Lower leg skin (tissue), 3 donors: ENCODE results near the gene PSMB10.

Experiments
- POLR2A ChIP-seq, 2 donors: fragments of 450-650 bp; IDR thresholded peaks; one replicate each; pipeline ENCODE4 v1.6.1; 2016 to 2017; ENCODE audit warnings: antibody characterized with exemption in 2 of 2, mild to moderate bottlenecking in 1 of 2, moderate library complexity in 1 of 2
- TF ChIP-seq, protein P1 (sequence below), 3 donors: fragments of 450-650 bp; IDR thresholded peaks; one replicate each; pipeline ENCODE4 v1.5.1; 2016; ENCODE audit warnings: antibody characterized with exemption in 3 of 3, mild to moderate bottlenecking in 3 of 3, moderate library complexity in 2 of 3

DNA sequence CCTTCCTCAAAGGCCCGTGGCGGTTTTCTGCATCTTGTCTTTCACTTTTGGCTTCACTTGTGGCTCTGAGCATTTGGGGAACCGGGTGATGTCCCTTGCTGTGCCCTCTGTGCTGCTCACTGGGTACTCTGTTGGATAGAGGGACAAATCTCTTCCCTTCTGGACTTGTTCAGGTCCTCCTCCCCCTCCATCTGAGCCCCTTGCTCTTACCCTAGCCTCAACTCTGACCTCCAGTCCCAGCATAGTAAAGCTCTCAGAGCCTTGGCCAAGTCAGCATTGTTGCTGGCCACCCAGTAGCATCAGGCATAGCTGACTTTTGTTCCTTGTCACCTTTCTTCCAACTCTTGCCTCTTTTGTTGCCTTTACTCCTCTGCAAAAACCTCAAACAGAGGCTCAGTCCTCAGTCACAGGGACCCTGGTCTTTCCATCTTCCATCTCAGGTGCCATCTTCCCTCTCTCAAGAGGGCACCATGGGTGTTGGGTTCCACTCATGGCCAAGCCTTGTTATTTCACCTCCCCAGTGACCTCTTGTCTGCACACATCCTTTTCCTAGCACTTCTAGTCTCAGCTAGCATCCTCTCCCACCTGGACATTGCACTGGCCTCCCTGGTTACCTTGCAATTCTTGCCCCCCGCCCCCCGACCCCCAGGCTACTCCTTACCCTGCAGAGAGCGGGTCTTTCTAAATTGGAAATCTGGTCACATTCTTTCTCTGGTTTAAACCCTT is 393 bp upstream of the PSMB10 start:
- TF ChIP-seq, protein P1, sequence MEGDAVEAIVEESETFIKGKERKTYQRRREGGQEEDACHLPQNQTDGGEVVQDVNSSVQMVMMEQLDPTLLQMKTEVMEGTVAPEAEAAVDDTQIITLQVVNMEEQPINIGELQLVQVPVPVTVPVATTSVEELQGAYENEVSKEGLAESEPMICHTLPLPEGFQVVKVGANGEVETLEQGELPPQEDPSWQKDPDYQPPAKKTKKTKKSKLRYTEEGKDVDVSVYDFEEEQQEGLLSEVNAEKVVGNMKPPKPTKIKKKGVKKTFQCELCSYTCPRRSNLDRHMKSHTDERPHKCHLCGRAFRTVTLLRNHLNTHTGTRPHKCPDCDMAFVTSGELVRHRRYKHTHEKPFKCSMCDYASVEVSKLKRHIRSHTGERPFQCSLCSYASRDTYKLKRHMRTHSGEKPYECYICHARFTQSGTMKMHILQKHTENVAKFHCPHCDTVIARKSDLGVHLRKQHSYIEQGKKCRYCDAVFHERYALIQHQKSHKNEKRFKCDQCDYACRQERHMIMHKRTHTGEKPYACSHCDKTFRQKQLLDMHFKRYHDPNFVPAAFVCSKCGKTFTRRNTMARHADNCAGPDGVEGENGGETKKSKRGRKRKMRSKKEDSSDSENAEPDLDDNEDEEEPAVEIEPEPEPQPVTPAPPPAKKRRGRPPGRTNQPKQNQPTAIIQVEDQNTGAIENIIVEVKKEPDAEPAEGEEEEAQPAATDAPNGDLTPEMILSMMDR (IDR thresholded peaks at IDR 0.05): no peak
- no peak for TF ChIP-seq POLR2A (IDR thresholded peaks at IDR 0.05)
